ENCODE results near the gene YY1AP1. TPM values are rescaled to one million over a fixed set of nuclear protein-coding genes. Genes with fewer than 3 reads are reported as not detected.
"Not testable (repeated sequence)": the region's sequence is repeated elsewhere in the genome, so short reads cannot be mapped to it uniquely, and the experiment has no call there.

Gene YY1AP1
- total and polyA plus RNA-seq, 10 of the 15 experiments (the other 5 are each of a cell fraction or from before 2014, with no cell fraction given), result 13.2 to 118 (median 40.5) TPM

DNA sequence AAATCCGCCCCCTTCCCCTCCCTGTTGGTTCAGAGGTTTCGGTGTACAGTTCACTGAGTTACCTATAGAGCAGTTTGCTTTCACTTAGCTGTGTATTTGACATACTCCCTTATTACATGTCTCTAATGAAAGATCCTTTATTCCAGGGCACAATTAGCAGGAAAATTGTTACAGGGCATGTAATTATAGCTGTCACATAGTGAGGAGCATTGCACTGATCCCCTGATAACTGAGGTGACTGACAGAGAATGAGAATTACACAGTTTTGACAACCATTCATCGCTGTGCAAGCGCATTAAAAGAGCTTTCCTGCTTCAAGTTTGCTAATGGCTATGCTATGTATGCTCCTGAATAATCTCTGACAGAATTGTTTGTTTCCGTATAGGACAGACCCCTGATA lies 27.2 kb upstream of the YY1AP1 start:
- Histone ChIP-seq H3K4me2 (ENCODE audit: control insufficient read depth, insufficient read depth) (no peak overlapping the region), H3K27me3 (replicated peaks in 1 of 2; ENCODE audit: control insufficient read depth in 2 of 2, insufficient read depth in 2 of 2, low read length in 1 of 2) (no peaks in the 10 kb centered on the region), H3K36me3 (ENCODE audit: control insufficient read depth in 2 of 2, insufficient read depth in 2 of 2, low read length in 1 of 2) (peaks cover 2 to 3% of the 10 kb centered on the region in 2 experiments; a peak in 3 of 4 replicates), H3K79me2 (ENCODE audit: control insufficient read depth, insufficient read depth, low read length) (no peaks in the 10 kb centered on the region; the same call in 1 of the 2 replicates), H2AFZ (ENCODE audit: control insufficient read depth, low read depth, low read length) (no peak overlapping the region), H3K9me3 (replicated peaks; ENCODE audit: control insufficient read depth, insufficient read depth, low read length) (no peaks in the 10 kb centered on the region), H3K9ac (ENCODE audit: control insufficient read depth, insufficient read depth, low read length) (no peak overlapping the region), H3K27ac (ENCODE audit: control insufficient read depth, insufficient read depth) (no peak overlapping the region), H4K20me1 (ENCODE audit: control insufficient read depth, insufficient read depth) (no peaks in the 10 kb centered on the region), H3K4me3 (no peak overlapping the region), H3K4me1 (ENCODE audit: control insufficient read depth, insufficient read depth, low read length) (peaks cover 12% of the 10 kb centered on the region)
- ATAC-seq (no peak), FAIRE-seq (no peak), DNase-seq (ENCODE audit: low read depth, low spot score) (no peak)
- RAD21 ChIA-PET (ENCODE audit: unreplicated experiment), result no interaction called here
- intact Hi-C loops (cut with micrococcal nuclease; ENCODE audit: unreplicated experiment) (no loop called here), in situ Hi-C loops (cut with MboI) (no loop called here)
- TF ChIP-seq BRCA1 (IDR thresholded peaks at IDR 0.05; ENCODE audit: low read depth, low read length) (no peak), LARP7 (IDR thresholded peaks at IDR 0.05) (no peak), NFXL1 (IDR thresholded peaks at IDR 0.05; ENCODE audit: borderline replicate concordance) (no peak), ATF3 (IDR thresholded peaks at IDR 0.05; ENCODE audit: borderline replicate concordance, extremely low read depth, low read depth, low read length) (no peak), SIN3A (IDR thresholded peaks at IDR 0.05; ENCODE audit: low read depth, low read length) (no peak), ASH2L (IDR thresholded peaks at IDR 0.05; ENCODE audit: borderline replicate concordance, low read depth) (no peak), JUND (IDR thresholded peaks at IDR 0.05; ENCODE audit: low read depth, low read length) (no peak), POLR2AphosphoS2 (IDR thresholded peaks at IDR 0.05; ENCODE audit: low read depth, low read length) (no peak), WRNIP1 (IDR thresholded peaks at IDR 0.05; ENCODE audit: borderline replicate concordance, low read depth, low read length) (no peak), NFIC (IDR thresholded peaks at IDR 0.05; ENCODE audit: low read depth, low read length) (no peak), SP1 (IDR thresholded peaks at IDR 0.05; ENCODE audit: low read depth, low read length) (no peak), ZNF274 (IDR thresholded peaks at IDR 0.05; ENCODE audit: insufficient read depth, insufficient read length) (no peak), YY1 (IDR thresholded peaks at IDR 0.05; ENCODE audit: low read depth, low read length) (no peak), ZBTB33 (IDR thresholded peaks at IDR 0.05) (no peak), EED (IDR thresholded peaks at IDR 0.05; ENCODE audit: low read depth) (no peak)
- WGBS (ENCODE audit: insufficient coverage, insufficient replicate concordance, low lambda C conversion rate, missing lambda C conversion rate), result 100% methylated on average over 5 of the region's 5 CpGs
- SMC1A ChIA-PET (ENCODE audit: uncharacterized antibody, unreplicated experiment), result interaction anchor here (0.6 to 1.0 kb wide), 3 partner anchors 10 to 274 kb away, joined by 3 read pairs; no protein-coding TSS in a partner anchor
- CTCF ChIA-PET, result interaction anchor here (1.3 kb wide), 1 partner anchor 465 kb away, joined by 3 read pairs; no protein-coding TSS in a partner anchor
- no TSS peak for BruUV-seq (replicated peaks)
- POLR2A ChIA-PET, result interaction anchor here (0.5 to 1.4 kb wide), 4 partner anchors 10 to 36 kb away, joined by 3 to 9 read pairs (median 4); no protein-coding TSS in a partner anchor

- POLR2A ChIA-PET, result interaction anchor here (0.6 to 1.4 kb wide), 3 partner anchors 11 to 55 kb away, joined by 3 to 9 read pairs (median 4); no protein-coding TSS in a partner anchor
- not testable (repeated sequence) for H2AFZ ChIP-seq (ENCODE audit: control insufficient read depth, low read depth, low read length); H3K36me3 ChIP-seq (ENCODE audit: control insufficient read depth in 2 of 2, insufficient read depth in 2 of 2, low read length in 1 of 2)
Observed at GRCh38 chr1:155715056-155715455, 26.5 kb upstream of the YY1AP1 start.

More at GRCh38 chr1:155715056-155715455, 26.5 kb upstream of the YY1AP1 start:
- FAIRE-seq; DNase-seq (ENCODE audit: low read depth, low spot score); H3K79me2 ChIP-seq (ENCODE audit: control insufficient read depth, insufficient read depth, low read length); H3K9me3 ChIP-seq (replicated peaks; ENCODE audit: control insufficient read depth, insufficient read depth, low read length); H3K27ac ChIP-seq (ENCODE audit: control insufficient read depth, insufficient read depth); H3K4me3 ChIP-seq; H3K27me3 ChIP-seq (replicated peaks in 1 of 2; ENCODE audit: control insufficient read depth in 2 of 2, insufficient read depth in 2 of 2, low read length in 1 of 2); H3K4me2 ChIP-seq (ENCODE audit: control insufficient read depth, insufficient read depth); H3K9ac ChIP-seq (ENCODE audit: control insufficient read depth, insufficient read depth, low read length); RAD21 ChIA-PET (ENCODE audit: unreplicated experiment); ATAC-seq; in situ Hi-C loops (cut with MboI); H4K20me1 ChIP-seq (ENCODE audit: control insufficient read depth, insufficient read depth); BruUV-seq (replicated peaks); intact Hi-C loops (cut with micrococcal nuclease; ENCODE audit: unreplicated experiment): not testable (repeated sequence)
- ChIA-PET SMC1A (ENCODE audit: uncharacterized antibody, unreplicated experiment) (interaction anchor here (0.6 to 1.0 kb wide), 2 partner anchors 190 to 274 kb away, joined by 3 read pairs; no protein-coding TSS in a partner anchor), CTCF (interaction anchor here (0.6 to 1.8 kb wide), 2 partner anchors 14 to 51 kb away, joined by 3 to 4 read pairs; no protein-coding TSS in a partner anchor)
- peaks cover 12% of the 10 kb centered on the region for H3K4me1 ChIP-seq (ENCODE audit: control insufficient read depth, insufficient read depth, low read length)
- 98% methylated on average over 3 of the region's 3 CpGs for WGBS (ENCODE audit: insufficient coverage, insufficient replicate concordance, low lambda C conversion rate, missing lambda C conversion rate)
